GM11168 (cell line): ENCODE results near the gene CNEP1R1.
"Not testable (repeated sequence)": the region's sequence is repeated elsewhere in the genome, so short reads cannot be mapped to it uniquely, and the experiment has no call there.

Source experiments
- in situ Hi-C: fragments of 300-500 bp; cut with MboI; formaldehyde crosslinking; loops from one replicate; pipeline ENCODE4 v1.12.0; 2022; ENCODE audit warnings: low sequenced_read_pairs; ENCODE audit not compliant: unreplicated experiment

CNEP1R1 gene

GRCh38 chr16:50014211-50014610, 10.8 kb upstream of the CNEP1R1 start:
- in situ Hi-C loops = not testable (repeated sequence)

DNA sequence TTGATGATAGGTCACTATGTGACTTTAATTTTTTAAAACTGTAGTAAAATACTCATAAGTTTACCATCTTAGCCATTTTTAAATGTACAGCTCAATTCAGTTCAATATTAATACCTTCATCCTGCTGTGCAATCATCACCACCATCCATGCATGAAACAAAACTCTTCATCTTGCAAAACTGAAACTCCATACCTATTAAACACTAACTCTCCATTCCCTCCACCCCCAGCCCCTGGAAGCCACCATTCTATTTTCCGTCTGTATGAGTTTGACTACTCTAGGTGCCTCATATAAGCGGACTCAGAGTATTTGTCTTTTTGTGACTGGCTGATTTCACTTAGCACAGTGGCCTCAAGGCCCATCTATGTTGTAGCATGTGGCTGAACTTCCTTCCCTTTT, 9.4 kb upstream of the CNEP1R1 start:
- in situ Hi-C loops = no loop called here

DNA sequence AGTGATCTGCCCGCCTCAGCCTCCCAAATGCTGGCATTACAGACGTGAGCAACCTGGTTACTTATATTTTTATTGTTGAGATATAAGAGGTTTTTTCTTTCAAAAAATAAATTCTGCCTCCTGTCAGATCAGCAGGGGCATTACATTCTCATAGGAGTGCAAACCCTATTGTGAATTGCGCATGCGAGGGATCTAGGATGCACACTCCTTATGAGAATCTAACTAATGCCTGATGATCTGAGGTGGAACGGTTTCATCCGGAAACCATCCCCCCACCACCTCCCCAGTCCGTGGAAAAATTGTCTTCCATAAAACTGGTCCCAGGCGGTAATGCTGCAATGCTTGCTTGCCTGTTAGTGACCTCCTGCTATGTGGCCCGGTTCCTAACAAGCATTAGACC, 7.5 kb upstream of the CNEP1R1 start:
- in situ Hi-C loops = no loop called here

DNA sequence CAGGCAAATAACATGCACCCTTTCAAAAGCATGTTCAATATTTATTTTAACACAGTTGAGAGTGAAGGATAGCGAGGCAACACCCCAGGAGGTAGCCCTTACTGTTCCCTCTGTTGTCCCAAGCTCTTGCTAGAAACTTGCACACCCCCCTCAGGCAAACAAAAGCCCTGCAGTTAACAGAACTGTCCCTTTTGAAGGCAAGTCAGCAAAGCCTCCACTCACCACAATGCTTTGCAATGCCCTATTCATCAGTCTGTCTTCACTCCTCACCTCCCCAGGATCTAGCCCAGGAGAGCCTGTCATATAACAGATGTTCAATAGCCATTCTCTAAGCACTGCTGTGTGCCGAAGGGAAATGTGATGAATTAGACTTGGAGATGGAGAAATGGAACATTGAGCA, 3.5 kb upstream of the CNEP1R1 start:
- in situ Hi-C loops = no loop called here

- in situ Hi-C loops = no loop called here
These were observed 1.4 kb upstream of the CNEP1R1 start for GRCh38 chr16:50023641-50024040.

DNA sequence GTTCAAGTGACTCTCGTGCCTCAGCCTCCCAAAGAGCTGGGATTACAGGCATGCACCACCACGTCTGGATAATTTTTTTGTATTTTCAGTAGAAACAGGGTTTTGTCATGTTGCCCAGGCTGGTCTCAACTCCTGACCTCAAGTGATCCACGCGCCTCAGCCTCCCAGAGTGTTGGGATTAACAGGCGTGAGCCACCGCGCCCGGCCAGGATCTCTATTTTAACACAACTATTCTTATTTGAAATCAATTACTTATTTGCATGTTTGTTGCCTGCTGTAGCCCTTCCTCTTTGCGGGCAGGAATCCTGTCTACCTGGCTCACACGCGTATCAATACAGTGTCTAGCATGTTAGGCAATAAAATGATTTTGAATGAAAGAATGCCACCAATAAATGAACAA, 818 bp upstream of the CNEP1R1 start:
- in situ Hi-C loops = no loop called here

GRCh38 chr16:50025537-50025931, 509 bp downstream of the CNEP1R1 start:
- in situ Hi-C loops = no loop called here

GRCh38 chr16:50027829-50028228, 2.8 kb downstream of the CNEP1R1 start:
- in situ Hi-C loops = no loop called here

DNA sequence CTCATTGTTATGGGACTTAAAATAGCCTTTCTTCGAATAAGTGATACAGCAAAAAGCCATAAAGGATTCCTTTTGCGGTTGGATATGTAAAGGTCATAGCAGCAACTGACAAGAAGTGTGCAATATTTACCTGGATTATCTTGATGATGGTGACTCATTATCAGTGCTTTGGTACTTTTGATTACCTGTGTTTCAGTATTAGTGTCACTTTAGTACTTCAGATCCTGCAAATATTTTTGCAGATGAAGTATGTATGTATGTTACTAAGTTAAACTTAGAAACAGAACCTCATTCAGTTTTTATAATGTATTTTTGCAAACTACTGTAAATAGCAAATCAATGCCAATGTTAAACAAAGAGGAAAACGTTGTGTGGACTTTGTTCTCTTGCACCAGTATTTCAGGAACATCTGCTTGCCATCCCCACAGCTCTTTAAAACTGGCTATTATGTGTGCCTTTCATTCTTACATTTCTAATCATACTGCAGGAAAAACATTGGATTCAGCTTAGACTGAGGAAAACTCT, 10.5 kb downstream of the CNEP1R1 start:
- in situ Hi-C loops = no loop called here

- in situ Hi-C loops = no loop called here
These were observed 11.4 kb downstream of the CNEP1R1 start for GRCh38 chr16:50036426-50036825.

- in situ Hi-C loops = no loop called here
These were observed 12.7 kb downstream of the CNEP1R1 start for GRCh38 chr16:50037662-50038220.

- in situ Hi-C loops = no loop called here
These were observed 13.3 kb downstream of the CNEP1R1 start for GRCh38 chr16:50038286-50038685.

DNA sequence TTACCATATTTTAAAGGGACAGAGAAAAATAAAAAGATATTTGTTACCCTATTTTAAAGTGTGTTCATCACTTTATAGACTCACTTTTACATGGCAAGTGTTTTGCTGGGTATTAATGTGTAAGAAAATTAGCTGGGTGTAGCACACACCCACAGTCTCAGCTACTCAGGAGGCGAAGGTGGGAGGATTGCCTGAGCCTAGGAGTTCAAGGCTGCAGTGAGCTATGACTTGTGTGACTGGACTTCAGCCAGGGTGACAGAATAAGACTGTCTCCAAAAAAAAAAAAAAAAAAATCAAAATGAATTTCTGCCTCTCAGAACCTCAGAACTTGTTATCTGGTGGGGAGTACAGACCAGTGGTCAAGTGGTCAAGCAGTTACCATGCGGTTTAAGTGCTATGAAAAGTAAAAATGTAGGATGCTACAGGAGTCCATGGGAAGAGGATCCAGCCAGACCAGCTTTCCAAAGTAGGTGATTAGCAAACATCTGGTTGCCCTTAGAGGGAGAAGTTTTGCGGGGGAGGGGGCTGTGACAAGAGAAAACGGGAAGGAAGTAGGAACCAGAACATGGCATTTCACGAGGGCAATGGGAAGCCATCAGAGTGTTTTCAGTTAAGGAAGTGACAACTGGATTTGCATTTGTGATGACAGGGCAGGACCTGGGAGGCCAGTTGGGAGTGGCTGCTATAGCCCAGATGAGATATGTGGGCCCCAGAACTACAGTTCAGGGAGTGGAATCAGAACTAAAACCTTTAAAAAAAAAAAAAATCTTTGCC, 13.9 kb downstream of the CNEP1R1 start:
- in situ Hi-C loops = no loop called here

DNA sequence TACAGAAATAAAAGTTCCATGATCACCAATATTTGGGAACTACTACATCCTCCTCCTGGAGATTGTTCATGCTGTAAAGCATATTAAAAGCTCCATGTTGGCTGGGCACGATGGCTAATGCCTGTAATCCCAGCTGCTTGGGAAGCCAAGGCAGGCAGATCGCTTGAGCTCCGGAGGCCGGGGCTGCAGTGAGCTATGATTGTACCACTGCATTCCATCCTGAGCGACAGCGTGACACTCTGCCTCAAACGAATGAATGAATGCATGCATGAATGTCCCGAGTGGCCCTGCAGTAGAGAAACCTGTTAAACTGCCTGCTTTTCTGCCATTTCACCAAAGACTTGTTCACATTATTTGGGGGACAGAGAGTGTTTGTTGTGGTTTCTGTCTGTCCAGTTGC, 15.0 kb downstream of the CNEP1R1 start:
- in situ Hi-C loops = no loop called here

GRCh38 chr16:50040710-50041109, 15.7 kb downstream of the CNEP1R1 start:
- in situ Hi-C loops = no loop called here

GRCh38 chr16:50043358-50043757, 18.3 kb downstream of the CNEP1R1 start:
- in situ Hi-C loops = no loop called here

DNA sequence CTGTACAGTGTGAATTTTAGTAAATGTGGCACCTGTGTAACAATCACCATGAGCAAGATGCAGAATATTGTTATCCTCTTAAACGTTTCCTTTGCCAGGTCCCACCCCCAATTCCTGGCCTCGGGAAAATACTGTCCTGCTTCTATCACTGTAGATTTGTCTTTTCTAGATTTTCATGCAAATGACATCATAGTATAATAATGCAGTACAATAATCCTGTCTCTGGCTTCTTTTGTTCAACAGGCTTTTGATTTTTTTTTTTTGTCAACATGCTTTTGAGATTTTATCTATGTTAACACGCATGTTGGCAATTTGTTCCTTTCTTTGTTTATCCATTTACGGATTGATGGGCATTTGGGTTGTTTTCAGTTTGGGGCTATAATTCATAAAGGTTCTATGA, 20.4 kb downstream of the CNEP1R1 start:
- in situ Hi-C loops = no loop called here

- in situ Hi-C loops = no loop called here
These were observed 21.8 kb downstream of the CNEP1R1 start for GRCh38 chr16:50046853-50047252.

DNA sequence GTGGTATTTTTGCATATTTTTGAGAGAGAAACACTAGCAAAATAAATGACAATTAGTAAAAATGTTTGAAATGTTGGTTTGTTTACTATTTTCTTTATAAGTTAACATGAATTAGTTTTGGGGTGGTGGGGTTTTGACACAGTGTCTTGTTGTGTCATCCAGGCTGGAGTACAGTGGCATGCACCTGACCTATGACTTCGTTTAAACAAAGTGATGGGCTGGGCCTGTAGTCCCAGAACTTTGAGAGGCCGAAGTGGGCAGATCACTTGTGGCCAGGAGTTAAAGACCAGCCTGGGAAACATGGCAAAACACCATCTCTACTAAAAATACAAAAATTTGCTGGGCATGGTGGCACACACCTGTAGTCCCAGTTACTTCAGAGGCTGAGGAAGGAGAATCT, 22.8 kb downstream of the CNEP1R1 start:
- in situ Hi-C loops = no loop called here

DNA sequence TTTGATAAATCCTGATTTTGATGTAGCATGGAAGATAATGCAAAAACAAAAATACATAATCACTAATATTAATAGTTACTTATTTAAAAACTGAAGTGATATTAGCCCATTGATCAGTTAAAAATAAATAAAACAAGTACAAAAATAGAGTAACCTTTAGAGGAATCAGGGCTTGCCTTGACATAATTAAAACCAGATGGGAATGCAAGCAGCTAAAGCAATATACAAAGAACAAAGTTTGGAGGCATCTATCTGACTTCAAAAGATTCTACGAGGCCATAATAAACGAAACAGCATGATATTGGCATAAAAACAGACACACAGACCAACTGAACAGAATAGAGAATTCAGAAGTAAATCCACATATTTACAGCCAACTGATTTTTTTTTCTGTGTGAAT, 25.8 kb downstream of the CNEP1R1 start:
- in situ Hi-C loops = no loop called here

DNA sequence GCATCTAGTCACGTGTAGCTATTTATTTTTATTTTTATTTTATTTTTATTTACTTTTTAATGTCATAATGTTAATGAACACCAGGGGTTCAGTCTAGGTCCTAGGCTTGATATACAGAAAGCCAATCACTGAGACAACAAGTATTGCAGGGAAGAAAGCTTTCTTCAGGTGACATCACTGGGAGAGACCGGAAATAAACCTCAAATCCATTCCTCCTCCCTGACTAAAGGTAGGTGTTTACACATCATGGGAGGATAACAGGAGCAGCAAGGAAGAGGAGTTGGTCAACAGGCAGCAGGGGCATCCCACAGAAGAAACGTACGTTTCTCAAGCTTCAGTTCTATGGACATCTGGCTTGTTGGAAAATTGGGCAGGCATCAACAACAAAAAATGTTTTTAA, 31.2 kb downstream of the CNEP1R1 start:
- in situ Hi-C loops = no loop called here
